Left lung (tissue), 14 donors: Measurements from ENCODE around the gene MOK. TPM values are rescaled to one million over a fixed set of nuclear protein-coding genes. Genes with fewer than 3 reads are reported as not detected.
"Not testable (repeated sequence)": the region's sequence is repeated elsewhere in the genome, so short reads cannot be mapped to it uniquely, and the experiment has no call there.

Experiments used
- ATAC-seq: fragments of 200-7000 bp; cut with Tn5 transposase; one replicate; pipeline ENCODE4 v1.9.1; 2020; ENCODE audit warnings: moderate library complexity
- DNase-seq, 4 donors: peaks; one replicate each; pipeline ENCODE4 v3.0.0-alpha.2; 2013 to 2020
- H3K27ac ChIP-seq, 2 donors: fragments of 200-600 bp; sonication (generic) in 1 of 2; one replicate each; pipeline versions ENCODE4 v1.5.0 to v1.8.0; 2020 to 2021
- H3K27me3 ChIP-seq, 2 donors: fragments of 200-600 bp; sonication (generic) in 1 of 2; one replicate each; pipeline versions ENCODE4 v1.5.0 to v1.8.0; 2020 to 2021
- H3K36me3 ChIP-seq, 2 donors: fragments of 200-600 bp; sonication (generic) in 1 of 2; one replicate each; pipeline versions ENCODE4 v1.5.0 to v1.8.0; 2020 to 2021
- H3K4me1 ChIP-seq, 2 donors: fragments of 200-600 bp; one replicate each; pipeline ENCODE4 v1.8.0; 2021
- H3K4me3 ChIP-seq, 2 donors: fragments of 200-600 bp; sonication (generic) in 1 of 2; one replicate each; pipeline versions ENCODE4 v1.5.0 to v1.8.0; 2020 to 2021; ENCODE audit warnings: mild to moderate bottlenecking in 1 of 2
- H3K9me3 ChIP-seq, 2 donors: fragments of 200-600 bp; sonication (generic) in 1 of 2; one replicate each; pipeline versions ENCODE4 v1.5.0 to v1.8.0; 2020 to 2021
- intact Hi-C, 2 donors: fragments of 100-400 bp; cut with DNase I; formaldehyde crosslinking; loops; one replicate each; pipeline versions ENCODE4 v1.11.2 to v1.14.2; 2022
- long read RNA-seq, 12 donors: library from polyadenylated mRNA in 2 of 12; unstranded in 2 of 12; transcript quantifications; one replicate each; pipeline ENCODE4 v2.0.0 and lab custom pipeline, GENCODE V29; 2019 to 2026
- polyA plus RNA-seq, 6 donors: library from polyadenylated mRNA; unstranded; fragments of 120-200 nt; gene quantifications; one replicate each; pipeline ENCODE4 v1.2.1, GENCODE V29; 2013; ENCODE audit not compliant: insufficient read length in 6 of 6
- total RNA-seq, 2 donors: library from RNA; stranded (reverse); fragmentation: NEBNext Ultra II Directional; extraction: Animal tissue kit (Norgen Biotek cat#: 25700); gene quantifications; one replicate each; pipeline ENCODE4 v1.2.1, GENCODE V29; 2021
- TF ChIP-seq, protein P1 (sequence below), 2 donors: fragments of 200-600 bp; sonication (generic) in 1 of 2; IDR thresholded peaks; one replicate each; pipeline versions ENCODE4 v1.5.0 to v1.8.0; 2021; ENCODE audit warnings: antibody characterized with exemption in 2 of 2
- donor health status: DM: no; HTN: yes; CAD: no.
- donor health status: DM: no; HTN: no; CAD: no.

Gene MOK, protein sequence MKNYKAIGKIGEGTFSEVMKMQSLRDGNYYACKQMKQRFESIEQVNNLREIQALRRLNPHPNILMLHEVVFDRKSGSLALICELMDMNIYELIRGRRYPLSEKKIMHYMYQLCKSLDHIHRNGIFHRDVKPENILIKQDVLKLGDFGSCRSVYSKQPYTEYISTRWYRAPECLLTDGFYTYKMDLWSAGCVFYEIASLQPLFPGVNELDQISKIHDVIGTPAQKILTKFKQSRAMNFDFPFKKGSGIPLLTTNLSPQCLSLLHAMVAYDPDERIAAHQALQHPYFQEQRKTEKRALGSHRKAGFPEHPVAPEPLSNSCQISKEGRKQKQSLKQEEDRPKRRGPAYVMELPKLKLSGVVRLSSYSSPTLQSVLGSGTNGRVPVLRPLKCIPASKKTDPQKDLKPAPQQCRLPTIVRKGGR
- 10 to 100 TPM in 1 of 2 donors, 1 to 10 TPM in 1; 8.7 to 10.1 TPM for total RNA-seq
- 10 to 100 TPM; 22.9 to 39.0 (median 27.4) TPM for polyA plus RNA-seq
- long read RNA-seq, donor 1, partial matches to known transcripts, result 0 of 4 reads
- long read RNA-seq, donor 1, other reads (novel, unspliced or antisense), result 0 of 4 reads
- long read RNA-seq, donor 2, partial matches to known transcripts, result 0 of 1 reads
- long read RNA-seq, donor 2, other reads (novel, unspliced or antisense), result 0 of 1 reads
- long read RNA-seq, donor 3, partial matches to known transcripts, result 0 of 1 reads
- long read RNA-seq, donor 3, other reads (novel, unspliced or antisense), result 0 of 1 reads
- long read RNA-seq, donor 4, partial matches to known transcripts, result 1 of 3 reads
- long read RNA-seq, donor 4, other reads (novel, unspliced or antisense), result 2 of 3 reads
- long read RNA-seq, donor 5, partial matches to known transcripts, result 0 of 2 reads
- long read RNA-seq, donor 5, other reads (novel, unspliced or antisense), result 0 of 2 reads
- long read RNA-seq, donor 6, result 0 reads
- long read RNA-seq, donor 7, partial matches to known transcripts, result 0 of 2 reads
- long read RNA-seq, donor 7, other reads (novel, unspliced or antisense), result 0 of 2 reads
- long read RNA-seq, donor 8, result 0 reads
- long read RNA-seq, donor 9, result 0 reads
- long read RNA-seq, donor 10, partial matches to known transcripts, result 1 of 6 reads
- long read RNA-seq, donor 10, other reads (novel, unspliced or antisense), result 3 of 6 reads
- long read RNA-seq, donor 11, result 0 reads
- long read RNA-seq, donor 12, partial matches to known transcripts, result 0 of 3 reads
- long read RNA-seq, donor 12, other reads (novel, unspliced or antisense), result 0 of 3 reads

DNA sequence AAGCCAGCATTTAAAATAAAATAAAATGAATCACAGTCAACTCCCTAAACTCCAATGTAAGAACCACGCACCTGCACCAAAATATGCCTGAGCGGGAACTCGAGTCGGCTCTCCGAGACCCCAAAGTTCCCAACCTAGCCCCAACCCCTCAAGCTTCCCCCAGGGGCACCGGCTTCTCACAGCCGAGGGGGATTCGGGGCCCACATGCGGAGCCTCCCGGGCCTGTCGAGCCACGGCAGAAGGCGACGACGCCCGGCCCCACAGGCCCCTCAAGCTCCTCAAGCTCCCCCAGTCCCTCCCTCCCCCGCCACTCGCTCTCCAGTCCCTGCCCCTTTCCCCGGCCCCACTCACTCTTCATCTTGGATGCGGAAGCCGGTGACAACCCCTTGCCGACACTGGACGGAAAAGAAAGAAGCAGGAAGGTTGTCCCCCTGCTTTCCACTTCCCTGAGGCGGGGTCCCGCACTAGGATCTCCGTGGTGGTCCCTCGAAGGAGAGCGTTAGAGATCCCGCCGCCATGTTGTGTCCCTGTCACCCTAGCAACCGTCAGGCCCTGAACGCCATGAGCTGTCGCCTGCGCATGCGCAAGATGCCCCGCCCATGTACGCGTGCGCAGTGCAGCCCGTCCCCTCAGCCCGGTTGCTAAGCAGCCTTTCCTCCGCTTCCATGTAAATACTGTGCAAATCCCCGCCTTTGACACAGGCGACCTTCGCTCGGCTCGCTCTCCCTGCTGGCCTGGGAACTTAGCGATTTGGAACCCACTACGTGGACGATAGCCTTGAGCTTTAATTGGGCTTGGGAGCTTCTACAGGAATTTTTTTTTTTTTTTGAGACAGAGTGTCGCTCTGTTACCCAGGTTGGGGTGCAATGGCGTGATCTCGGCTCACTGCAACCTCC, at the start of gene MOK:
MOK (minus strand) TSS at position 554 of the 896 bp plus-strand sequence; CDS start at position 358, 196 bp downstream.
- TF ChIP-seq, protein P1, sequence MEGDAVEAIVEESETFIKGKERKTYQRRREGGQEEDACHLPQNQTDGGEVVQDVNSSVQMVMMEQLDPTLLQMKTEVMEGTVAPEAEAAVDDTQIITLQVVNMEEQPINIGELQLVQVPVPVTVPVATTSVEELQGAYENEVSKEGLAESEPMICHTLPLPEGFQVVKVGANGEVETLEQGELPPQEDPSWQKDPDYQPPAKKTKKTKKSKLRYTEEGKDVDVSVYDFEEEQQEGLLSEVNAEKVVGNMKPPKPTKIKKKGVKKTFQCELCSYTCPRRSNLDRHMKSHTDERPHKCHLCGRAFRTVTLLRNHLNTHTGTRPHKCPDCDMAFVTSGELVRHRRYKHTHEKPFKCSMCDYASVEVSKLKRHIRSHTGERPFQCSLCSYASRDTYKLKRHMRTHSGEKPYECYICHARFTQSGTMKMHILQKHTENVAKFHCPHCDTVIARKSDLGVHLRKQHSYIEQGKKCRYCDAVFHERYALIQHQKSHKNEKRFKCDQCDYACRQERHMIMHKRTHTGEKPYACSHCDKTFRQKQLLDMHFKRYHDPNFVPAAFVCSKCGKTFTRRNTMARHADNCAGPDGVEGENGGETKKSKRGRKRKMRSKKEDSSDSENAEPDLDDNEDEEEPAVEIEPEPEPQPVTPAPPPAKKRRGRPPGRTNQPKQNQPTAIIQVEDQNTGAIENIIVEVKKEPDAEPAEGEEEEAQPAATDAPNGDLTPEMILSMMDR (IDR thresholded peaks at IDR 0.05), result no peak
- intact Hi-C loops, result no loop called here
- peak; percentile 96 to 100 (median 98) for DNase-seq
- peak within 1 kb of the TSS; percentile 79 to 81 for H3K4me3 ChIP-seq
- H3K36me3 ChIP-seq, result no peaks in the 10 kb centered on the region
- peak within 1 kb of the TSS; percentile 43 to 88 for H3K27ac ChIP-seq
- H3K9me3 ChIP-seq, result no peaks in the 10 kb centered on the region
- peaks cover 3 to 10% of the 10 kb centered on the region in 2 donors for H3K4me1 ChIP-seq
- no peaks in the 10 kb centered on the region for H3K27me3 ChIP-seq
- peak; percentile 98 for ATAC-seq

DNA sequence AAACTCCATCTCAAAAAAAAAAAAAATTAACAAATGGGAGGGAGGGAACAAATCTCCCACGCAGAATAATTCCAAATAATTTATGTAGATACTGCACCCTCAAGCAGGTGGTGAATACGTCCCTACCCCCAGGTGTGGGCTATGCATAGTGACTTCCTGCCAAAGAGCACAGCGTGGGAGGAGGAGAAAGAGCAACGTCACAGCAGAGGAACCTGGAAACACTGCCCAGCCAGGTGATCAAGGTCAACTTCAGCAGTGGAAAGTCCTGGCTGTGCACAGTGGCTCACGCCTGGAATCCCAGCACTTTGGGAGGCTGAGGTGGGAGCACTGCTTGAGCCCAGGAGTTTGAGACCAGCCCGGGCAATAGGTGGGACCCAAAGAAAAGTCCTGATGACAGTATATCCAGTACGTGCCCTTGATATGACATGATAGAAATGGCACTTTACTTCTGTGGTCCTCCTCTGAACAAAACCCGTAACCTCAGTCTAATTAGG, 48.2 kb upstream of the MOK start:
- Histone ChIP-seq H3K36me3 (peaks cover 3 to 83% of the 10 kb centered on the region in 2 donors), H3K4me3 (no peak overlapping the region), H3K27ac (peak overlapping the region in 1 of 2 donors; percentile 90), H3K9me3 (no peaks in the 10 kb centered on the region), H3K4me1 (peaks cover 0 to 32% of the 10 kb centered on the region in 2 donors), H3K27me3 (no peaks in the 10 kb centered on the region)
- intact Hi-C loops, result no loop called here
- ATAC-seq (no peak), DNase-seq (no peak)
- TF ChIP-seq, protein P1 (IDR thresholded peaks at IDR 0.05), result no peak

DNA sequence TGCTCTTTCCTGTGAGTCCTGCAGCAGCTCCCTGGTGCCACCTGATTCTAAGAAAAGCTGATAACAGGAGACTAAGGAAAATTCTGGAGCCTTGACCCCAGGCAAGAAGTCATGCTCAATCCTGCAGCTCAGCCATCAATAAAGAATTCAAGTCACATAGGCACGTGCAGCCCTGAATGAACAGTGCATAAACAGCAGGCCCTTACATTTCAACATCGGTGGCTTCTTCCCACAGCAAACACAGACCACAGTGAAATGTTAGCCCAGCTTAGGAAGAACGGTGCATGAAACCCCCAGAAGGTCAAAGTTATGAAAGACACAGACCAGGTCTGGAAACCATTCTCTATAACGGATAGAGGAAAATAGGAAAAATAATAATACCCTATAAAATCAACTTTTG, 47.2 kb upstream of the MOK start:
- peaks cover 3 to 83% of the 10 kb centered on the region in 2 donors for H3K36me3 ChIP-seq

DNA sequence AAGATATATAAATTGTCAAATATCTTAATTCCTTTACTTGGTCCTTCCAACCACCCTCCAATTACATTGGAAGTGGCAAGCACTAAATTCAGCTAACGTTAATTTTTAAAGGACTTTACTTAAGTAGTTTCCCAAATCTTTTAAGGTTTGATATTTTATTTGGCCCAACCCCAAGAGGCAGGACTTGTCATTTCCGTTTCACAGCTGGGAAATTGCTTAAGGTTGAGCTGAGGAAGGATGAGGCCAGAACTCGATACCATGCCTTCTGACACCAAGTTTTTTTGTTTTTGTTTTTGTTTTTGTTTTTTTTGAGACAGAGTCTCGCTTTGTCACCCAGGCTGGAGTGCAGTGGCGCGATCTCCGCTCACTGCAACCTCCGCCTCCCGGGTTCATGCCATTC, 46.6 kb upstream of the MOK start:
- ATAC-seq, intact Hi-C loops, H3K4me3 ChIP-seq, H3K27me3 ChIP-seq, H3K9me3 ChIP-seq, DNase-seq: not testable (repeated sequence)
- peaks cover 3 to 83% of the 10 kb centered on the region in 2 donors for H3K36me3 ChIP-seq
- H3K4me1 ChIP-seq, result peaks cover 0 to 32% of the 10 kb centered on the region in 2 donors
- H3K27ac ChIP-seq, result peak overlapping the region in 1 of 2 donors; percentile 90

More for the DNA sequence above, 47.2 kb upstream of the MOK start:
- Histone ChIP-seq H3K4me3 (no peak overlapping the region), H3K4me1 (peaks cover 0 to 32% of the 10 kb centered on the region in 2 donors), H3K9me3 (no peaks in the 10 kb centered on the region), H3K27ac (peak overlapping the region in 1 of 2 donors; percentile 90), H3K27me3 (no peaks in the 10 kb centered on the region)
- TF ChIP-seq, protein P1 (IDR thresholded peaks at IDR 0.05), result no peak
- DNase-seq (no peak), ATAC-seq (no peak)
- intact Hi-C loops, result no loop called here
